SK-N-DZ (cell line): ENCODE results near the gene AGAP3.

Experiments used
- DNase-seq: peaks from one replicate; pipeline ENCODE4 v3.0.0-alpha.2; 2015; ENCODE audit warnings: low spot score

Gene AGAP3

GRCh38 chr7:151134743-151135524 is 48.7 kb downstream of the AGAP3 start:
- no peak for DNase-seq

- DNase-seq, result no peak
Measured at GRCh38 chr7:151135525-151135845, 49.2 kb downstream of the AGAP3 start.

GRCh38 chr7:151135866-151136843 is 49.9 kb downstream of the AGAP3 start:
- no peak for DNase-seq

GRCh38 chr7:151137076-151137675 is 50.9 kb downstream of the AGAP3 start:
- DNase-seq, result no peak

GRCh38 chr7:151137791-151138152 is 51.5 kb downstream of the AGAP3 start:
- no peak for DNase-seq

- DNase-seq, result no peak
Measured at GRCh38 chr7:151138153-151138851, 52.0 kb downstream of the AGAP3 start.

- no peak for DNase-seq
Measured at GRCh38 chr7:151139071-151139790, 53.0 kb downstream of the AGAP3 start.

GRCh38 chr7:151139791-151140190 is 53.5 kb downstream of the AGAP3 start:
- no peak for DNase-seq

GRCh38 chr7:151140826-151141225 is 54.6 kb downstream of the AGAP3 start:
- DNase-seq, result no peak

GRCh38 chr7:151141311-151141854 is 55.1 kb downstream of the AGAP3 start:
- no peak for DNase-seq

GRCh38 chr7:151141855-151142685 is 55.8 kb downstream of the AGAP3 start:
- DNase-seq, result no peak

GRCh38 chr7:151142686-151143040 is 56.4 kb downstream of the AGAP3 start:
- no peak for DNase-seq

- no peak for DNase-seq
Measured at GRCh38 chr7:151143261-151144015, 57.2 kb downstream of the AGAP3 start.

- DNase-seq, result no peak
Measured at GRCh38 chr7:151144387-151144786, 58.1 kb downstream of the AGAP3 start.

- DNase-seq, result no peak
Measured at GRCh38 chr7:151146761-151147160, 60.5 kb downstream of the AGAP3 start.

GRCh38 chr7:151148319-151149259 is 62.3 kb downstream of the AGAP3 start:
- no peak for DNase-seq

GRCh38 chr7:151150388-151150787 is 64.1 kb downstream of the AGAP3 start:
- no peak for DNase-seq
